K562 (cell line): ENCODE results near the gene DYNLT4. TPM values are rescaled to one million over a fixed set of nuclear protein-coding genes. Genes with fewer than 3 reads are reported as not detected.

Experiments
- CHD2 ChIP-seq: IDR thresholded peaks from 2 replicates; pipeline ENCODE4 v1.6.1; 2011; ENCODE audit warnings: low read depth, low read length
- CHD4 ChIP-seq: fragments of 200-600 bp; sonication (generic); IDR thresholded peaks from 3 replicates; pipeline ENCODE4 v1.6.1; 2012; ENCODE audit warnings: low read depth, mild to moderate bottlenecking, mixed read lengths, low read length, inconsistent platforms; ENCODE audit not compliant: insufficient read depth, insufficient replicate concordance, poor library complexity, severe bottlenecking
- CTBP1 ChIP-seq: fragments of 450-650 bp; IDR thresholded peaks from 2 replicates; pipeline ENCODE4 v1.6.1; 2016; ENCODE audit warnings: borderline replicate concordance
- E2F6 ChIP-seq, 2 experiments: IDR thresholded peaks; 2 replicates each; pipeline ENCODE4 v1.6.1; 2011; ENCODE audit warnings: borderline replicate concordance in 1 of 2, control low read depth in 1 of 2, low read depth in 1 of 2, low read length in 1 of 2, mild to moderate bottlenecking in 1 of 2, mixed read lengths in 1 of 2, moderate library complexity in 1 of 2; ENCODE audit not compliant: insufficient read depth in 1 of 2, insufficient read length in 1 of 2, poor library complexity in 1 of 2, severe bottlenecking in 1 of 2; ENCODE audit errors: extremely low read depth in 1 of 2
- FOXM1 ChIP-seq, 2 experiments: fragments of 450-650 bp in 1 of 2; sonication (generic) in 1 of 2; formaldehyde crosslinking in 1 of 2; IDR thresholded peaks; 2 replicates each; pipeline versions ENCODE4 v1.6.1 to v1.9.0; 2017 to 2022; ENCODE audit warnings: low read depth in 2 of 2, mild to moderate bottlenecking in 2 of 2, missing genetic modification reagents in 1 of 2, moderate library complexity in 1 of 2
- HEY1 ChIP-seq: fragments of 250-450 bp; sonication (Bioruptor Pico); IDR thresholded peaks from 2 replicates; pipeline ENCODE4 v1.5.0; 2020; ENCODE audit warnings: mild to moderate bottlenecking, moderate library complexity, borderline replicate concordance
- MBD2 ChIP-seq: sonication (generic); IDR thresholded peaks from 2 replicates; pipeline ENCODE4 v1.6.1; 2016; ENCODE audit warnings: low read depth, borderline replicate concordance
- PHTF2 ChIP-seq: fragments of 250-450 bp; sonication (Bioruptor Pico); IDR thresholded peaks from 2 replicates; pipeline ENCODE4 v1.5.0; 2021; ENCODE audit warnings: mild to moderate bottlenecking
- POLR2B ChIP-seq: fragments of 450-650 bp; IDR thresholded peaks from 2 replicates; pipeline ENCODE4 v1.6.1; 2018; ENCODE audit warnings: low read depth; ENCODE audit not compliant: partially characterized antibody
- RBFOX2 ChIP-seq: fragments of 200-400 bp; formaldehyde crosslinking; IDR thresholded peaks from 2 replicates; pipeline ENCODE4 v1.6.1; 2017; ENCODE audit warnings: low read depth, mild to moderate bottlenecking, low read length, moderate library complexity
- RCOR1 ChIP-seq, 2 experiments: IDR thresholded peaks; 2 replicates each; pipeline ENCODE4 v1.6.1; 2012; ENCODE audit warnings: low read depth in 2 of 2, low read length in 2 of 2, borderline replicate concordance in 1 of 2, improper control_type of control experiment in 1 of 2
- TCF3 ChIP-seq: sonication (generic); formaldehyde crosslinking; IDR thresholded peaks from 2 replicates; pipeline ENCODE4 v1.4.0; 2020; ENCODE audit warnings: mild to moderate bottlenecking, missing genetic modification reagents
- TEAD4 ChIP-seq, 2 experiments: sonication (generic) in 1 of 2; formaldehyde crosslinking in 1 of 2; IDR thresholded peaks; 2 replicates each; pipeline versions ENCODE4 v1.6.1 to v1.8.0; 2012 to 2022; ENCODE audit warnings: borderline replicate concordance in 1 of 2, inconsistent platforms in 1 of 2, low read length in 1 of 2, mild to moderate bottlenecking in 1 of 2, missing genetic modification reagents in 1 of 2
- XRCC5 ChIP-seq: fragments of 200-400 bp; formaldehyde crosslinking; IDR thresholded peaks from 2 replicates; pipeline ENCODE4 v1.6.1; 2017; ENCODE audit warnings: low read depth, mild to moderate bottlenecking, low read length
- ZBTB7A ChIP-seq: IDR thresholded peaks from 2 replicates; pipeline ENCODE4 v1.6.1; 2011; ENCODE audit warnings: low read depth, mild to moderate bottlenecking, low read length, moderate library complexity, borderline replicate concordance; ENCODE audit not compliant: control insufficient read depth
- ZNF133 ChIP-seq: fragments of 250-450 bp; sonication (Bioruptor Pico); IDR thresholded peaks from 2 replicates; pipeline ENCODE4 v1.4.0; 2020; ENCODE audit warnings: mild to moderate bottlenecking
- ZNF175 ChIP-seq: fragments of 200-800 bp; sonication (Bioruptor generic); IDR thresholded peaks from 2 replicates; pipeline ENCODE4 v1.6.1; 2016; ENCODE audit warnings: low read depth, mild to moderate bottlenecking, missing genetic modification characterization, missing compliant biosample characterization
- ZNF239 ChIP-seq: fragments of 250-450 bp; sonication (Bioruptor Pico); IDR thresholded peaks from 2 replicates; pipeline ENCODE4 v1.4.0; 2020; ENCODE audit warnings: mild to moderate bottlenecking
- ZNF263 ChIP-seq: sonication (generic); formaldehyde crosslinking; IDR thresholded peaks from 2 replicates; pipeline ENCODE4 v1.8.0; 2022; ENCODE audit warnings: mild to moderate bottlenecking, missing genetic modification reagents, borderline replicate concordance
- ZNF507 ChIP-seq: conservative IDR thresholded peaks from 2 replicates; pipeline ENCODE4 v1.6.1; 2017; ENCODE audit warnings: missing genetic modification characterization, missing compliant biosample characterization
- ZNF699 ChIP-seq: fragments of 250-450 bp; sonication (Bioruptor Pico); IDR thresholded peaks from 2 replicates; pipeline ENCODE4 v1.8.0; 2021; ENCODE audit warnings: mild to moderate bottlenecking, moderate library complexity; ENCODE audit not compliant: insufficient replicate concordance
- polyA plus RNA-seq, 8 experiments: library from polyadenylated mRNA; depleted of rRNA in 4 of 8; stranded (reverse) in 5 of 8; unstranded in 3 of 8; fragments of >200 nt; fragmentation: Nextera tagmentation in 2 of 8; fragmentation: Illumina TruSeq in 1 of 8; extraction: Ambion mirVana in 2 of 8; extraction: Trizol in 1 of 8; gene quantifications; 2 replicates each; pipeline versions ENCODE4 v1.2.1 to v1.2.3, GENCODE V29; 2011 to 2014; ENCODE audit warnings: inconsistent platforms in 1 of 8, missing spikeins in 1 of 8
- total RNA-seq, 7 experiments: library from RNA; depleted of rRNA in 6 of 7; stranded (reverse); fragments of >200 nt in 6 of 7; fragmentation: Illumina TruSeq in 2 of 7; extraction: Trizol in 2 of 7; gene quantifications; 2 replicates each; pipeline versions ENCODE4 v1.2.1 to v1.2.3, GENCODE V29; 2011 to 2021; ENCODE audit warnings: low replicate concordance in 1 of 7
- TF ChIP-seq, protein P1 (sequence below): sonication (generic); formaldehyde crosslinking; IDR thresholded peaks from 2 replicates; pipeline ENCODE4 v1.8.0; 2022; ENCODE audit warnings: missing genetic modification reagents, mild to moderate bottlenecking, moderate library complexity, borderline replicate concordance
- TF ChIP-seq, protein P2 (sequence below): fragments of 450-650 bp; IDR thresholded peaks from 2 replicates; pipeline ENCODE4 v1.6.1; 2016; ENCODE audit warnings: antibody characterized with exemption

Gene DYNLT4
- total and polyA plus RNA-seq, 9 of the 15 experiments (the other 6 are each of a cell fraction or from before 2014, with no cell fraction given), result 0.29 to 0.73 TPM; not detected in 7

- TF ChIP-seq MBD2 (peak; percentile 33; the same call in 1 of the 2 replicates), CTBP1 (peak; percentile 22; the same call in 1 of the 2 replicates), ZNF699 (CRISPR knock-in tag) (no peak), ZNF239 (CRISPR knock-in tag) (no peak), FOXM1 (IDR thresholded peaks at IDR 0.05; ENCODE audit: low read depth) (no peak), FOXM1 (CRISPR knock-in tag; IDR thresholded peaks at IDR 0.05; ENCODE audit: low read depth) (peak; percentile 58; the same call in 1 of the 2 replicates), ZNF175 (no peak), E2F6 (IDR thresholded peaks at IDR 0.05; ENCODE audit: borderline replicate concordance in 1 of 2, extremely low read depth in 1 of 2, insufficient read depth in 1 of 2, insufficient read length in 1 of 2, low read depth in 1 of 2, low read length in 1 of 2, poor library complexity in 1 of 2, severe bottlenecking in 1 of 2) (peak; percentile 38 to 40), TEAD4 (IDR thresholded peaks at IDR 0.05; ENCODE audit: low read length) (no peak), TEAD4 (CRISPR knock-in tag; IDR thresholded peaks at IDR 0.05; ENCODE audit: borderline replicate concordance) (0 out of 2 replicates have a peak, but pooled peaks have one; percentile 29), RBFOX2 (peak; percentile 61), ZNF507 (no peak), PHTF2 (CRISPR knock-in tag) (no peak), CHD4 (peak; percentile 41), XRCC5 (peak; percentile 92; the same call in 1 of the 2 replicates), ZBTB7A (peak; percentile 23; the same call in 1 of the 2 replicates), TCF3 (CRISPR knock-in tag) (peak; percentile 23; the same call in 1 of the 2 replicates), RCOR1 (IDR thresholded peaks at IDR 0.05; ENCODE audit: borderline replicate concordance in 1 of 2, low read depth in 2 of 2, low read length in 2 of 2) (0 out of 4 replicates have a peak, but pooled peaks of 1 of the 2 experiments have one; percentile 11), ZNF133 (CRISPR knock-in tag) (peak; percentile 73; the same call in 1 of the 2 replicates), HEY1 (no peak), ZNF263 (CRISPR knock-in tag) (no peak), POLR2B (no peak), CHD2 (no peak)
- TF ChIP-seq, protein P1, sequence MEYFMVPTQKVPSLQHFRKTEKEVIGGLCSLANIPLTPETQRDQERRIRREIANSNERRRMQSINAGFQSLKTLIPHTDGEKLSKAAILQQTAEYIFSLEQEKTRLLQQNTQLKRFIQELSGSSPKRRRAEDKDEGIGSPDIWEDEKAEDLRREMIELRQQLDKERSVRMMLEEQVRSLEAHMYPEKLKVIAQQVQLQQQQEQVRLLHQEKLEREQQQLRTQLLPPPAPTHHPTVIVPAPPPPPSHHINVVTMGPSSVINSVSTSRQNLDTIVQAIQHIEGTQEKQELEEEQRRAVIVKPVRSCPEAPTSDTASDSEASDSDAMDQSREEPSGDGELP (CRISPR knock-in tag), result peak; percentile 70; the same call in 1 of the 2 replicates
- TF ChIP-seq, protein P2, sequence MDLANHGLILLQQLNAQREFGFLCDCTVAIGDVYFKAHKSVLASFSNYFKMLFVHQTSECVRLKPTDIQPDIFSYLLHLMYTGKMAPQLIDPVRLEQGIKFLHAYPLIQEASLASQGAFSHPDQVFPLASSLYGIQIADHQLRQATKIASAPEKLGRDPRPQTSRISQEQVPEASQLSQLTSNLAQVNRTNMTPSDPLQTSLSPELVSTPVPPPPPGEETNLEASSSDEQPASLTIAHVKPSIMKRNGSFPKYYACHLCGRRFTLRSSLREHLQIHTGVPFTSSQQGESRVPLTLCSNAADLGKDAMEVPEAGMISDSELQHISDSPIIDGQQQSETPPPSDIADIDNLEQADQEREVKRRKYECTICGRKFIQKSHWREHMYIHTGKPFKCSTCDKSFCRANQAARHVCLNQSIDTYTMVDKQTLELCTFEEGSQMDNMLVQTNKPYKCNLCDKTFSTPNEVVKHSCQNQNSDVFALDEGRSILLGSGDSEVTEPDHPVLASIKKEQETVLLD, result 0 out of 2 replicates have a peak, but pooled peaks have one; percentile 18
Observed at GRCh38 chr1:44786138-44786840, 20.9 kb downstream of the DYNLT4 start (continued).
